ENCODE data around the gene SLITRK3. TPM values are rescaled to one million over a fixed set of nuclear protein-coding genes. Genes with fewer than 3 reads are reported as not detected.

The SLITRK3 gene
- total RNA-seq, 1 experiment from 2014 or later, result not detected

DNA sequence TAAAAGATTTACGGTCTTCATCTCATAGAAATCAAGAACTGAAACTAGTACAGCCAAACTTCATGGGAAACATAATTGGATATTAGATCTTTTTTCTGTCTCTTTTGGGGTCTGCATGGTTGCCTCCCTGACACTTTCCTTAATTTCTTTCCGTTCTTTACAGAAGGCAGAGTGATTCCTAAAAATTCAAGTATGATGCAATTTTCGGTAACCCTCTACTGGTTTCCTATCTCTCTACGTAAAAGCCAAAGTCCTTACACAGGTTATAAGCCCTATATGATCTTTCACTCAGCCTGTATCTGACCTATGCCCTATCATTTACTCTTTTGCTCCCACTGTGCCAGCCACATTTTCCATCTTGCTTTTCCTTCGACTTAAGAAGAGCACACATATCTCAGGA, 6.8 kb upstream of the SLITRK3 start:
- H3K4me3 ChIP-seq, result no peak overlapping the region
- H3K27ac ChIP-seq, result no peak overlapping the region
- no peaks in the 10 kb centered on the region for H3K36me3 ChIP-seq (ENCODE audit: low read depth)
- ChIA-PET CTCF (no interaction called here), POLR2A (ENCODE audit: unreplicated experiment) (no interaction called here)
- TF ChIP-seq, protein P1, sequence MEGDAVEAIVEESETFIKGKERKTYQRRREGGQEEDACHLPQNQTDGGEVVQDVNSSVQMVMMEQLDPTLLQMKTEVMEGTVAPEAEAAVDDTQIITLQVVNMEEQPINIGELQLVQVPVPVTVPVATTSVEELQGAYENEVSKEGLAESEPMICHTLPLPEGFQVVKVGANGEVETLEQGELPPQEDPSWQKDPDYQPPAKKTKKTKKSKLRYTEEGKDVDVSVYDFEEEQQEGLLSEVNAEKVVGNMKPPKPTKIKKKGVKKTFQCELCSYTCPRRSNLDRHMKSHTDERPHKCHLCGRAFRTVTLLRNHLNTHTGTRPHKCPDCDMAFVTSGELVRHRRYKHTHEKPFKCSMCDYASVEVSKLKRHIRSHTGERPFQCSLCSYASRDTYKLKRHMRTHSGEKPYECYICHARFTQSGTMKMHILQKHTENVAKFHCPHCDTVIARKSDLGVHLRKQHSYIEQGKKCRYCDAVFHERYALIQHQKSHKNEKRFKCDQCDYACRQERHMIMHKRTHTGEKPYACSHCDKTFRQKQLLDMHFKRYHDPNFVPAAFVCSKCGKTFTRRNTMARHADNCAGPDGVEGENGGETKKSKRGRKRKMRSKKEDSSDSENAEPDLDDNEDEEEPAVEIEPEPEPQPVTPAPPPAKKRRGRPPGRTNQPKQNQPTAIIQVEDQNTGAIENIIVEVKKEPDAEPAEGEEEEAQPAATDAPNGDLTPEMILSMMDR (conservative IDR thresholded peaks at IDR 0.05), result no peak
- no peak for TF ChIP-seq EZH2 (IDR thresholded peaks at IDR 0.05; ENCODE audit: low read depth)
- no peaks in the 10 kb centered on the region for H3K27me3 ChIP-seq (ENCODE audit: insufficient read depth, low read depth)
- H3K9me2 ChIP-seq (ENCODE audit: insufficient read depth), result no peaks in the 10 kb centered on the region
- DNase-seq, result no peak
- H3K4me2 ChIP-seq, result no peak overlapping the region
- H3K9me3 ChIP-seq (ENCODE audit: insufficient read depth, low read depth), result no peaks in the 10 kb centered on the region
- no peaks in the 10 kb centered on the region for H3K4me1 ChIP-seq (replicated peaks; ENCODE audit: insufficient read depth)
- intact Hi-C loops (cut with micrococcal nuclease; ENCODE audit: unreplicated experiment), result no loop called here
- H2AFZ ChIP-seq, result 0 out of 2 replicates have a peak overlapping the region, but pooled peaks have one; percentile 28
- no peaks in the 10 kb centered on the region for H3K79me2 ChIP-seq (ENCODE audit: low read depth)
- no peaks in the 10 kb centered on the region for H4K20me1 ChIP-seq (ENCODE audit: insufficient read depth)
- no TSS peak for BruUV-seq (replicated peaks)
- H3F3A ChIP-seq (ENCODE audit: insufficient read depth, low read depth), result no peaks in the 10 kb centered on the region

DNA sequence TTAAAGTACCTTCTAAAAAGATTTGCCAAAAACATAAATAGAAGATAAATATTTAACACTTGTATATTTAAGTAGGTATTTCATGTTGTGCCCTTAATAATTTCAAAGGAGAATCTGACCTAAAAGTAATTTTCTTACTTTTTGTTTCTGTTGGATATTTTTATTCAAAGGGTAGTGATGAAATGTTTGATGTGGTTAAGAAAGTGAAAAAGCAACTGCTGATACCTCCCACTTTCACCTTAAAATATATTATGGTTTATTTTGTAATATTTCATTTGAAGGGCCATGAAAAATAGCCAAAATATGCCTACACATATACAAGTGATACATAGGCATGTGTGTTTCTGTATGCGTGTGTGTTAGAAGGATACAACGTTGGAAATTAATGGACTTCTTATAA, 5.8 kb upstream of the SLITRK3 start:
- ChIA-PET POLR2A (ENCODE audit: unreplicated experiment) (no interaction called here), CTCF (no interaction called here)
- DNase-seq, result no peak
- H3F3A ChIP-seq (ENCODE audit: insufficient read depth, low read depth), result no peaks in the 10 kb centered on the region
- no peaks in the 10 kb centered on the region for H3K79me2 ChIP-seq (ENCODE audit: low read depth)
- TF ChIP-seq, protein P1 (conservative IDR thresholded peaks at IDR 0.05), result no peak
- TF ChIP-seq EZH2 (IDR thresholded peaks at IDR 0.05; ENCODE audit: low read depth), result no peak
- H3K4me3 ChIP-seq, result no peak overlapping the region
- H3K36me3 ChIP-seq (ENCODE audit: low read depth), result no peaks in the 10 kb centered on the region
- no peaks in the 10 kb centered on the region for H3K9me2 ChIP-seq (ENCODE audit: insufficient read depth)
- BruUV-seq (replicated peaks), result no TSS peak
- H3K9me3 ChIP-seq (ENCODE audit: insufficient read depth, low read depth), result no peaks in the 10 kb centered on the region
- no peaks in the 10 kb centered on the region for H4K20me1 ChIP-seq (ENCODE audit: insufficient read depth)
- H3K27ac ChIP-seq, result no peak overlapping the region
- intact Hi-C loops (cut with micrococcal nuclease; ENCODE audit: unreplicated experiment), result no loop called here
- H3K27me3 ChIP-seq (ENCODE audit: insufficient read depth, low read depth), result no peaks in the 10 kb centered on the region
- H2AFZ ChIP-seq, result no peak overlapping the region
- H3K4me1 ChIP-seq (replicated peaks; ENCODE audit: insufficient read depth), result no peaks in the 10 kb centered on the region
- H3K4me2 ChIP-seq, result no peak overlapping the region

DNA sequence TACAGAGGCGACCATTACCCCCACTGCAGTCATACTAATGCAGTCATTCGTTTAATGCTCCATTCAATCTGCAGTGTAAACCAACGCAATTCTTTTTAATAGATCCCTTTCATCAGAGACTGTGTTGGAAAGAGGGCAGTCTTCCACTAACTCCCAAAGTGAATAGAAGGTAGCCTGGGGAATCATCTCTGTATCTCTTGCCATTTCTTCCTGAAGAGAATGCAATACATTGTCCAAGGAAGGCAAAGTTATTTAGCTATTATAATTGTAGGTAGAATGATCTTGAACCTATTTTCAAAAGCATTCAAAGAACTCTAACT, 1.3 kb upstream of the SLITRK3 start:
- Histone ChIP-seq H3K9me2 (ENCODE audit: insufficient read depth) (no peaks in the 10 kb centered on the region), H3K4me2 (no peak overlapping the region), H3K36me3 (ENCODE audit: low read depth) (no peaks in the 10 kb centered on the region), H3F3A (ENCODE audit: insufficient read depth, low read depth) (no peaks in the 10 kb centered on the region), H3K4me3 (no peak overlapping the region), H3K79me2 (ENCODE audit: low read depth) (no peaks in the 10 kb centered on the region), H4K20me1 (ENCODE audit: insufficient read depth) (no peaks in the 10 kb centered on the region), H3K9me3 (ENCODE audit: insufficient read depth, low read depth) (no peaks in the 10 kb centered on the region), H3K27ac (no peak overlapping the region), H2AFZ (no peak overlapping the region), H3K27me3 (ENCODE audit: insufficient read depth, low read depth) (no peaks in the 10 kb centered on the region), H3K4me1 (replicated peaks; ENCODE audit: insufficient read depth) (no peaks in the 10 kb centered on the region)
- ChIA-PET POLR2A (ENCODE audit: unreplicated experiment) (no interaction called here), CTCF (no interaction called here)
- intact Hi-C loops (cut with micrococcal nuclease; ENCODE audit: unreplicated experiment), result no loop called here
- no TSS peak for BruUV-seq (replicated peaks)
- DNase-seq, result no peak
- TF ChIP-seq, protein P1 (conservative IDR thresholded peaks at IDR 0.05), result no peak
- TF ChIP-seq EZH2 (IDR thresholded peaks at IDR 0.05; ENCODE audit: low read depth), result no peak
